BLaER1 treated with 17β-estradiol and CSF1 and Interleukin-3, amounts not matched to agents 10 nM and 100 nM (cell line): ENCODE measurements around the gene ABAT.

Experiments
- H3K27ac ChIP-seq, 11 experiments: shearing (Covaris generic); formaldehyde crosslinking; 2 replicates each; pipeline ENCODE4 v1.8.1; 2022
- H3K27me3 ChIP-seq, 11 experiments: shearing (Covaris generic); formaldehyde crosslinking; 2 replicates each; pipeline ENCODE4 v1.8.1; 2022
- H3K36me3 ChIP-seq, 11 experiments: shearing (Covaris generic); formaldehyde crosslinking; 2 replicates each; pipeline ENCODE4 v1.8.1; 2022
- H3K4me1 ChIP-seq, 10 experiments: shearing (Covaris generic); formaldehyde crosslinking; 2 replicates each; pipeline ENCODE4 v1.8.1; 2022
- H3K4me2 ChIP-seq, 11 experiments: shearing (Covaris generic); formaldehyde crosslinking; 2 replicates each; pipeline ENCODE4 v1.8.1; 2022
- H3K4me3 ChIP-seq, 10 experiments: shearing (Covaris generic); formaldehyde crosslinking; 2 replicates each; pipeline ENCODE4 v1.8.1; 2022
- H3K9ac ChIP-seq, 11 experiments: shearing (Covaris generic); formaldehyde crosslinking; 2 replicates each; pipeline ENCODE4 v1.8.1; 2022
- H3K9me3 ChIP-seq, 11 experiments: shearing (Covaris generic); formaldehyde crosslinking; replicated peaks in 1 of 11; 2 replicates each; pipeline ENCODE4 v1.8.1; 2022
- H4K20me1 ChIP-seq, 11 experiments: shearing (Covaris generic); formaldehyde crosslinking; 2 replicates each; pipeline ENCODE4 v1.8.1; 2022
- Cebpa-rat ChIP-seq, 11 experiments: shearing (Covaris generic); IDR thresholded peaks; 2 replicates each; pipeline ENCODE4 v1.8.1; 2022

ABAT gene

GRCh38 chr16:8656376-8656775 is 18.0 kb upstream of the ABAT start:
- no peaks in the 10 kb centered on the region; a peak in 1 of 22 replicates for H4K20me1 ChIP-seq
- H3K27me3 ChIP-seq, result no peaks in the 10 kb centered on the region
- H3K4me1 ChIP-seq, result peaks cover 0 to 9% (median 2%) of the 10 kb centered on the region in 10 experiments; a peak in 6 of 20 replicates
- H3K27ac ChIP-seq, result no peak overlapping the region
- H3K4me3 ChIP-seq, result no peak overlapping the region
- H3K4me2 ChIP-seq, result no peak overlapping the region
- no peaks in the 10 kb centered on the region for H3K9me3 ChIP-seq
- no peak for TF ChIP-seq Cebpa-rat (IDR thresholded peaks at IDR 0.05)
- H3K36me3 ChIP-seq, result no peaks in the 10 kb centered on the region
- H3K9ac ChIP-seq, result no peak overlapping the region

GRCh38 chr16:8660841-8661301 is 13.5 kb upstream of the ABAT start:
- no peaks in the 10 kb centered on the region for H4K20me1 ChIP-seq
- H3K4me2 ChIP-seq, result no peak overlapping the region

GRCh38 chr16:8661703-8662102 is 12.7 kb upstream of the ABAT start:
- no peaks in the 10 kb centered on the region for H3K27me3 ChIP-seq
- H4K20me1 ChIP-seq, result no peaks in the 10 kb centered on the region
- peak overlapping the region in 6 of 11 experiments; percentile 22 to 57 (median 28); a peak in 9 of 22 replicates for H3K4me2 ChIP-seq
- peaks cover 0 to 32% (median 16%) of the 10 kb centered on the region in 10 experiments; a peak in 12 of 20 replicates for H3K4me1 ChIP-seq
- no peak overlapping the region for H3K9ac ChIP-seq
- no peak overlapping the region for H3K4me3 ChIP-seq
- no peaks in the 10 kb centered on the region for H3K9me3 ChIP-seq
- TF ChIP-seq Cebpa-rat (IDR thresholded peaks at IDR 0.05), result no peak
- peaks cover 0 to 20% (median 0%) of the 10 kb centered on the region in 11 experiments; a peak in 8 of 22 replicates for H3K36me3 ChIP-seq
- no peak overlapping the region for H3K27ac ChIP-seq

More at GRCh38 chr16:8660841-8661301, 13.5 kb upstream of the ABAT start:
- H3K27ac ChIP-seq, result no peak overlapping the region
- peaks cover 0 to 32% (median 16%) of the 10 kb centered on the region in 10 experiments; a peak in 12 of 20 replicates for H3K4me1 ChIP-seq
- H3K4me3 ChIP-seq, result no peak overlapping the region
- H3K36me3 ChIP-seq, result peaks cover 0 to 16% (median 0%) of the 10 kb centered on the region in 11 experiments; a peak in 8 of 22 replicates
- H3K27me3 ChIP-seq, result no peaks in the 10 kb centered on the region
- H3K9me3 ChIP-seq, result no peaks in the 10 kb centered on the region
- no peak for TF ChIP-seq Cebpa-rat (IDR thresholded peaks at IDR 0.05)
- no peak overlapping the region for H3K9ac ChIP-seq

- H3K4me3 ChIP-seq, result no peak overlapping the region
- no peak for TF ChIP-seq Cebpa-rat (IDR thresholded peaks at IDR 0.05)
- H3K27me3 ChIP-seq, result no peaks in the 10 kb centered on the region
- H3K4me2 ChIP-seq, result peak overlapping the region in 5 of 11 experiments; percentile 3 to 37 (median 18); a peak in 7 of 22 replicates
- no peaks in the 10 kb centered on the region for H3K9me3 ChIP-seq
- H3K36me3 ChIP-seq, result peaks cover 0 to 27% (median 10%) of the 10 kb centered on the region in 11 experiments; a peak in 12 of 22 replicates
- no peak overlapping the region for H3K27ac ChIP-seq
- H3K4me1 ChIP-seq, result peaks cover 0 to 32% (median 16%) of the 10 kb centered on the region in 10 experiments; a peak in 12 of 20 replicates
- H4K20me1 ChIP-seq, result no peaks in the 10 kb centered on the region
- H3K9ac ChIP-seq, result no peak overlapping the region
Measured at GRCh38 chr16:8663192-8664089, 11.0 kb upstream of the ABAT start.

GRCh38 chr16:8665529-8665928 is 8.9 kb upstream of the ABAT start:
- no peak overlapping the region for H3K4me2 ChIP-seq
- H3K27ac ChIP-seq, result no peak overlapping the region
- peaks cover 0 to 31% (median 10%) of the 10 kb centered on the region in 11 experiments; a peak in 12 of 22 replicates for H3K36me3 ChIP-seq
- H3K4me3 ChIP-seq, result no peak overlapping the region
- no peak overlapping the region for H3K9ac ChIP-seq
- no peaks in the 10 kb centered on the region for H3K27me3 ChIP-seq
- H4K20me1 ChIP-seq, result no peaks in the 10 kb centered on the region
- no peak for TF ChIP-seq Cebpa-rat (IDR thresholded peaks at IDR 0.05)
- no peaks in the 10 kb centered on the region for H3K9me3 ChIP-seq
- peaks cover 0 to 32% (median 16%) of the 10 kb centered on the region in 10 experiments; a peak in 12 of 20 replicates for H3K4me1 ChIP-seq

GRCh38 chr16:8667492-8667891 is 6.9 kb upstream of the ABAT start:
- Histone ChIP-seq H3K4me2 (no peak overlapping the region), H4K20me1 (no peaks in the 10 kb centered on the region), H3K4me3 (no peak overlapping the region), H3K9ac (no peak overlapping the region), H3K9me3 (no peaks in the 10 kb centered on the region), H3K4me1 (peaks cover 0 to 22% (median 10%) of the 10 kb centered on the region in 10 experiments; a peak in 9 of 20 replicates), H3K27me3 (no peaks in the 10 kb centered on the region), H3K27ac (no peak overlapping the region), H3K36me3 (peaks cover 0 to 32% (median 10%) of the 10 kb centered on the region in 11 experiments; a peak in 12 of 22 replicates)
- TF ChIP-seq Cebpa-rat (IDR thresholded peaks at IDR 0.05), result no peak

GRCh38 chr16:8668113-8668512 is 6.3 kb upstream of the ABAT start:
- H3K36me3 ChIP-seq, result peaks cover 0 to 32% (median 10%) of the 10 kb centered on the region in 11 experiments; a peak in 12 of 22 replicates
- TF ChIP-seq Cebpa-rat (IDR thresholded peaks at IDR 0.05), result no peak
- no peaks in the 10 kb centered on the region for H3K9me3 ChIP-seq
- H3K4me3 ChIP-seq, result no peak overlapping the region
- H3K4me2 ChIP-seq, result no peak overlapping the region
- no peak overlapping the region for H3K27ac ChIP-seq
- H3K27me3 ChIP-seq, result no peaks in the 10 kb centered on the region
- H3K4me1 ChIP-seq, result peaks cover 0 to 18% (median 9%) of the 10 kb centered on the region in 10 experiments; a peak in 9 of 20 replicates
- no peak overlapping the region for H3K9ac ChIP-seq
- H4K20me1 ChIP-seq, result no peaks in the 10 kb centered on the region

- H3K27me3 ChIP-seq, result no peaks in the 10 kb centered on the region
- no peak overlapping the region for H3K4me2 ChIP-seq
- H3K9me3 ChIP-seq, result no peaks in the 10 kb centered on the region
- no peak for TF ChIP-seq Cebpa-rat (IDR thresholded peaks at IDR 0.05)
- H3K27ac ChIP-seq, result no peak overlapping the region
- H3K4me3 ChIP-seq, result no peak overlapping the region
- no peaks in the 10 kb centered on the region for H4K20me1 ChIP-seq
- peaks cover 0 to 10% (median 4%) of the 10 kb centered on the region in 10 experiments; a peak in 10 of 20 replicates for H3K4me1 ChIP-seq
- H3K9ac ChIP-seq, result no peak overlapping the region
- peaks cover 0 to 32% (median 10%) of the 10 kb centered on the region in 11 experiments; a peak in 12 of 22 replicates for H3K36me3 ChIP-seq
Measured at GRCh38 chr16:8669481-8669880, 4.9 kb upstream of the ABAT start.

GRCh38 chr16:8670014-8670560 is 4.3 kb upstream of the ABAT start:
- no peak for TF ChIP-seq Cebpa-rat (IDR thresholded peaks at IDR 0.05)
- Histone ChIP-seq H3K36me3 (peaks cover 0 to 26% (median 10%) of the 10 kb centered on the region in 11 experiments; a peak in 12 of 22 replicates), H3K4me2 (no peak overlapping the region), H3K9me3 (no peaks in the 10 kb centered on the region), H3K27me3 (no peaks in the 10 kb centered on the region), H3K4me3 (no peak overlapping the region), H3K9ac (no peak overlapping the region), H3K4me1 (peaks cover 4 to 11% (median 9%) of the 10 kb centered on the region in 10 experiments), H3K27ac (no peak overlapping the region), H4K20me1 (peaks cover 0 to under 1% (median 0%) of the 10 kb centered on the region in 11 experiments; a peak in 3 of 22 replicates)
